Measurements from ENCODE around the gene UBE2D4.

- TF ChIP-seq POLR2AphosphoS5 (IDR thresholded peaks at IDR 0.05) (no peak), CTCF (IDR thresholded peaks at IDR 0.05) (no peak)
These were observed 3.5 kb upstream of the UBE2D4 start for GRCh38 chr7:43922726-43923125.

All from breast epithelium (tissue), 3 donors.